ENCODE data around the gene AKR7A2. TPM values are rescaled to one million over a fixed set of nuclear protein-coding genes. Genes with fewer than 3 reads are reported as not detected.

The AKR7A2 gene
- total and polyA plus RNA-seq, 2 donors, result 45.6 to 53.1 TPM

DNA sequence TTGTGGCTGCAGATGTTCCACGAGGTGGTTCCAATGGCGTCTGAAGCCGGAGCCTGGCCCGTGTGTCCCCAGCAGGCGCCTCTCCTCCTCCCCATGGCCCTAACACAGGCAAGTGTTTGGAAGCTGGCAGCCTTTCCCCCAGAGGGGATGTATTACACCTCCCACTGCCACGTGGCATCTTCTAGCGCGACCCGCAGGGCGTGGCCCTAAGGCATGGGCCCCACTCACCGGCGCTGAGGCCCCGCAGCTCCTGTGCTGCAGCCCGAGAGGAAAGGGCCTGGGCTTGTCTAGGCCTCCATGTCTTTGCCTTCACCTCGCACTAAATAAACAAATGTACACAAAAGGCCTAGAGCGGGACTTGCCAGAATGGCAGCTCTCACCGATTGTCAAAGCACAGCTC lies 38.1 kb upstream of the AKR7A2 start:
- no peak for DNase-seq (ENCODE audit: extremely low spot score)
- H3K36me3 ChIP-seq (ENCODE audit: insufficient read depth), result no peaks in the 10 kb centered on the region
- no peaks in the 10 kb centered on the region for H3K4me1 ChIP-seq (ENCODE audit: insufficient read depth)
- 84% methylated on average over 17 of the region's 17 CpGs for WGBS
- H3K27ac ChIP-seq (ENCODE audit: low read depth), result no peak overlapping the region
- no peak overlapping the region for H3K4me3 ChIP-seq (ENCODE audit: low read depth, low read length)

DNA sequence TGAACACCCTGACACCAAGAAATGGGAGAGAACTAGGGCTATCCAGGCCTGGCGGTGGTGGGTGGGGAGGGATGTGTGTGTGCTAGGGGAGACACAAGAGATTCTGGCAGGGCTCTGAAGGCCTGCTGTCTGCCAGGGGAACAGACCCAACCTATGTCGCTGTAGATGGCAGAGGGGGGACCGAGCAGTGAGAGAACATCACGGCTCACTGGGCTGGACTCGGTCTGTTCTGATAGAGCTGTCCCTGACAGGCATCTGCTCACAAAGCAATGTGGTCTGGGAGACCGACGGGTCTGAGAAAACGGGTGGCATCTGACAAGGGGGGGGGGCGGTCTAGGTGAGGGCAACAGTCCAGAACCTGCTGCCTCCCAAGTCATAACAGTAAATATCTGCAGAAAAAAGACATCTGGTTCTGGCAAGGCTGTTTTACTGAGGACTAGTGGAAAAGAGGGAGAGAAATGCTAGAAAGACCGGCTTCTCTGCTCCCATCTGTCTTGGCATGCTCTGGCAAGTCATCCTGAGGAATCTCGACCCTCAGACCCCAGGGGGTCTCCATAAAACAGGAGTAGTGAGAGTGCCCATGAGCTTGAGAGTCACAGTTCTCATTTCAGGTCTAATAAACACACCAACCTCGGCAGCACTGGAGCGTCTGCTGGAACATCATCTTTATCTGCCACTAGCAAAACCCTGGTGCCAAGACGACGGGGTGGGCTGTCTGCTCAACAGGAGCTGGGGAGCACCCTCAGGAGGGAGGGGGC lies 36.7 kb upstream of the AKR7A2 start:
- no peaks in the 10 kb centered on the region for H3K36me3 ChIP-seq (ENCODE audit: insufficient read depth)
- H3K4me3 ChIP-seq (ENCODE audit: low read depth, low read length), result no peak overlapping the region
- no peaks in the 10 kb centered on the region for H3K4me1 ChIP-seq (ENCODE audit: insufficient read depth)
- WGBS, result 50% methylated on average over 15 of the region's 15 CpGs
- H3K27ac ChIP-seq (ENCODE audit: low read depth), result no peak overlapping the region
- DNase-seq (ENCODE audit: extremely low spot score), result no peak

- Histone ChIP-seq H3K36me3 (ENCODE audit: insufficient read depth) (no peaks in the 10 kb centered on the region), H3K4me3 (ENCODE audit: low read depth, low read length) (no peak overlapping the region), H3K27ac (ENCODE audit: low read depth) (no peak overlapping the region), H3K4me1 (ENCODE audit: insufficient read depth) (no peaks in the 10 kb centered on the region)
- 73% methylated on average over 14 of the region's 14 CpGs for WGBS
- no peak for DNase-seq (ENCODE audit: extremely low spot score)
Observed at GRCh38 chr1:19347533-19348172, 35.7 kb upstream of the AKR7A2 start.

DNA sequence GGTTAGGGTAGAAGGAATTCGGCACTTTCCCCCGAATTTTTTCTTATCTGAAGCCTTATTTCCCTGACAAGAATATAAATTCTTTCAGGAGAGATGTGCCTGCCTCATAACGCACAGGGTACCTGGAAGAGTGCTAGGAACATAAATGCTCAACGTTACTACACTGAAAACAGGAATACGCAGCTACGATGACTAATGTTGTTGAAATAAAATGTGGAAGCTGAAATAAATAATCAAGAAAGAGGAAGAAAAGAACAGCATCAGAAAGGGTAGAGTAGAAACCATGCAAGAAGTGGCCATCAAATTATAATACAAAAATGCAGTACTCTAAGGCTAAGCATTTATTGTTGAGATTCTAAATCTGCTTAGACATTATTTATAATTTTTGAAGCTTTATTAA lies 34.1 kb upstream of the AKR7A2 start:
- DNase-seq (ENCODE audit: extremely low spot score), result no peak
- Histone ChIP-seq H3K27ac (ENCODE audit: low read depth) (no peak overlapping the region), H3K4me3 (ENCODE audit: low read depth, low read length) (no peak overlapping the region), H3K4me1 (ENCODE audit: insufficient read depth) (no peaks in the 10 kb centered on the region), H3K36me3 (ENCODE audit: insufficient read depth) (no peaks in the 10 kb centered on the region)
- WGBS, result 76% methylated on average over 6 of the region's 6 CpGs

- Histone ChIP-seq H3K36me3 (ENCODE audit: insufficient read depth) (no peaks in the 10 kb centered on the region), H3K4me1 (ENCODE audit: insufficient read depth) (no peaks in the 10 kb centered on the region), H3K4me3 (ENCODE audit: low read depth, low read length) (no peak overlapping the region), H3K27ac (ENCODE audit: low read depth) (no peak overlapping the region)
- DNase-seq (ENCODE audit: extremely low spot score), result no peak
- WGBS, result 90% methylated on average over 8 of the region's 8 CpGs
Observed at GRCh38 chr1:19345391-19345790, 33.4 kb upstream of the AKR7A2 start.

DNA sequence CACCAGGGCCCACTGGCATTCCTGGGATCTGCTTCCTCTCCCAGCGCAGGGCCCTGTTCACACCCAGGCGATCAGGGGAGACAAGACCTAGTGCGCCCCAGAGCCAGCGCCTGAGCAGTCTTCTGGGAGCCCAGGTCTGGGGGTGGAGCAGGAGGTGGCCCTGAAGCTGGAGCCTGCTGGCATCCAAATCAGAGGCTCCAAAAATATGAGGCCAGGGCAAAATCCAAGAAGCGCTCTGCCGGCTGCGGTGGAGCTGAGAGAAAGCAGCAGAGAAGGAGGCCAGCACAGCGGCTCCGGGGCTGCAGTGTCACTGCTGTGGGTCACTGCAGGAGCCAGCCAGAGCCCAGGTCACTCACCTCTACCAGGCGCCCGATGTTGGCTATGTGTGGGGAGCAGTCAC lies 32.9 kb upstream of the AKR7A2 start:
- DNase-seq (ENCODE audit: extremely low spot score), result no peak
- H3K4me1 ChIP-seq (ENCODE audit: insufficient read depth), result no peaks in the 10 kb centered on the region
- H3K4me3 ChIP-seq (ENCODE audit: low read depth, low read length), result no peak overlapping the region
- no peaks in the 10 kb centered on the region for H3K36me3 ChIP-seq (ENCODE audit: insufficient read depth)
- 95% methylated on average over 11 of the region's 11 CpGs for WGBS
- no peak overlapping the region for H3K27ac ChIP-seq (ENCODE audit: low read depth)

GRCh38 chr1:19344372-19344810 lies 32.4 kb upstream of the AKR7A2 start:
- Histone ChIP-seq H3K27ac (ENCODE audit: low read depth) (no peak overlapping the region), H3K4me1 (ENCODE audit: insufficient read depth) (no peaks in the 10 kb centered on the region), H3K4me3 (ENCODE audit: low read depth, low read length) (no peak overlapping the region), H3K36me3 (ENCODE audit: insufficient read depth) (no peaks in the 10 kb centered on the region)
- no peak for DNase-seq (ENCODE audit: extremely low spot score)
- 61% methylated on average over 12 of the region's 12 CpGs for WGBS

DNA sequence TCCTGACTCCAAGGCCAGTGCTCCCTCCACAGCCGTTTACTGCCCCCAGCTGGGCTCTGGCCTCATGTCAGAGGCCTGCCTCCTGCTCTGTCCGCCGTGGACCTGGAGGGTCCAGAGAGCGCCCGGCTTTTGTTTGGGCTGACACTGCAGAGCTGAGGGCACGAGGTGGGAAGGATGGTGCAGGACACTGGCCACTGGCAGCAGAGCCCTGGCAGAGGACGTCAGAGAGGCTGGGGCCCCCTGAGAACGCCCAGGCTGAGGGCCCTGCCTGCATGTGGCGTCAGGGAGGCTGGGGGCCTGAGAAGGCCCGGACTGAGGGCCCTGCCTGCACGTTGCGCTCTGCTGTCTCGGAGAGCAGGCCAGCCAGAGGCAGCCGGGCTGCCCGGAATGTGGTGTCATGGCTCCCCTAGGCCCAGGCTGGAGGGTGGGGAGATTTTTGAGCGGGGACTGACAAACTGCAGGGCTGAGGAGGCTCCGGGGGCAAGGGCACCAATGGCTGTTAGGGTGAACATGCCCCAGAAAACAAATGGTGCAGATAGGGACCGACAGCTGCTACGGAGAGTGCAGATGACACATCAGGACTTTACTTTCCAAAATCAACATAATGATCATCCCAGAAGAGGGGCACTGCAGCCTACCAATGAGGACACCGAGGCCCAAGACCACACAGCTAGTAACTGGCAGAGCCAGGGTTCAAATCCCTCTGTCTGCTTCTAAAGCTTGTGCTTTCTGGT lies 31.8 kb upstream of the AKR7A2 start:
- Histone ChIP-seq H3K36me3 (ENCODE audit: insufficient read depth) (no peaks in the 10 kb centered on the region), H3K4me1 (ENCODE audit: insufficient read depth) (no peaks in the 10 kb centered on the region), H3K27ac (ENCODE audit: low read depth) (no peak overlapping the region), H3K4me3 (ENCODE audit: low read depth, low read length) (no peak overlapping the region)
- 88% methylated on average over 20 of the region's 20 CpGs for WGBS
- no peak for DNase-seq (ENCODE audit: extremely low spot score)

GRCh38 chr1:19342894-19343616 lies 31.1 kb upstream of the AKR7A2 start:
- H3K36me3 ChIP-seq (ENCODE audit: insufficient read depth), result no peaks in the 10 kb centered on the region
- no peak for DNase-seq (ENCODE audit: extremely low spot score)
- 82% methylated on average over 33 of the region's 33 CpGs for WGBS
- no peak overlapping the region for H3K4me3 ChIP-seq (ENCODE audit: low read depth, low read length)
- no peaks in the 10 kb centered on the region for H3K4me1 ChIP-seq (ENCODE audit: insufficient read depth)
- H3K27ac ChIP-seq (ENCODE audit: low read depth), result no peak overlapping the region

GRCh38 chr1:19342062-19342750 lies 30.3 kb upstream of the AKR7A2 start:
- H3K4me3 ChIP-seq (ENCODE audit: low read depth, low read length), result no peak overlapping the region
- H3K27ac ChIP-seq (ENCODE audit: low read depth), result no peak overlapping the region
- no peak for DNase-seq (ENCODE audit: extremely low spot score)
- no peaks in the 10 kb centered on the region for H3K36me3 ChIP-seq (ENCODE audit: insufficient read depth)
- H3K4me1 ChIP-seq (ENCODE audit: insufficient read depth), result no peaks in the 10 kb centered on the region
- 79% methylated on average over 27 of the region's 27 CpGs for WGBS

DNA sequence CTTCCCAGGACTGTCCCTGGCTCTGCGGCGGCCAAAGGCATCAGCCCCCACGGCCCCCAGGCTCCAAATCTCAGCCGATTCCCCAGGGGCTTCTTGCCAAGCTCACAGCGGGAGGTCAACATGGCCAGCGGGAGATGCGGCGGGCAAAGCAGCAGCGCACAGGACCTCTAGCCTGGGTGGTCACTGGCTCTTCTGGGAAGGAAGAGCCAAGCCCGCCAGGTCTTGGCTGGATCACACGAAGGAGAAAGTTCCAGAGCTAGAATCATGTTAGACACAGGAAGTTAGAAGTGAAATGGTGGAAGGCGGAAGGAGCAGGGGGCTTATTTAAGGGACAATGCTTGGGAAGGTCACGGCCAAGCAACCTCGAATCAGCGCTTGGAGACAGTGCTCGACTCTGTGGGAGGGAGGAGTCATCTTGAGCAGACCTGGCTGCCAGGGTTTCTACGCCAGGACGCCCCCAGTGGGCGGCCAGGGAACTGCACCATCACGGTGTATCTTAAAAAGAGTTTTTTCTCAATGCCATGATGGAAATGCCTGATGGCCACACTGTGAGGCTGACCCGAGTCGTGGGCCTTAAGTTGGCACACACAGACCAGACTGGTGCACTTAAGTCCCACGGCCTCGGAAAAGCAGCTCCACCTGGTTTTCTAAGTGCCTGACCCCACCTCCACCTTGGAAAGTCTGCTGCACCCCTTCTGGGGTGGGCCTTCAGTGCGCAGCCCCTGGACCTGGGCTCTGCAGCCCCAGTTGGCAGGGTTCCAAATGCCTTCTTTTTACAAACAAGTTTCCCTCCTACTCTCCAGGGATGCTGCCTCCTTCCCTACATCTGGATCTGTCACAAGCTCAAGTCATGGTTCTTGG lies 29.5 kb upstream of the AKR7A2 start:
- Histone ChIP-seq H3K36me3 (ENCODE audit: insufficient read depth) (no peaks in the 10 kb centered on the region), H3K27ac (ENCODE audit: low read depth) (no peak overlapping the region), H3K4me1 (ENCODE audit: insufficient read depth) (no peaks in the 10 kb centered on the region), H3K4me3 (ENCODE audit: low read depth, low read length) (no peak overlapping the region)
- WGBS, result 62% methylated on average over 25 of the region's 25 CpGs
- DNase-seq (ENCODE audit: extremely low spot score), result no peak

GRCh38 chr1:19340387-19340937 lies 28.5 kb upstream of the AKR7A2 start:
- Histone ChIP-seq H3K4me1 (ENCODE audit: insufficient read depth) (no peaks in the 10 kb centered on the region), H3K4me3 (ENCODE audit: low read depth, low read length) (no peak overlapping the region), H3K27ac (ENCODE audit: low read depth) (no peak overlapping the region), H3K36me3 (ENCODE audit: insufficient read depth) (no peaks in the 10 kb centered on the region)
- WGBS, result 95% methylated on average over 14 of the region's 14 CpGs
- DNase-seq (ENCODE audit: extremely low spot score), result no peak

All from urinary bladder (tissue), 4 donors.